K562 treated with DMSO at 1 percent for 48 hours (cell line): ENCODE data around the gene EREG. TPM values are rescaled to one million over a fixed set of nuclear protein-coding genes. Genes with fewer than 3 reads are reported as not detected.

Experiments
- total RNA-seq: library from RNA; unstranded; fragments of 300-600 nt; gene quantifications from 2 replicates; pipeline ENCODE4 v1.2.3, GENCODE V29; 2022; ENCODE audit warnings: low replicate concordance; ENCODE audit errors: extremely low read depth

EREG gene, protein sequence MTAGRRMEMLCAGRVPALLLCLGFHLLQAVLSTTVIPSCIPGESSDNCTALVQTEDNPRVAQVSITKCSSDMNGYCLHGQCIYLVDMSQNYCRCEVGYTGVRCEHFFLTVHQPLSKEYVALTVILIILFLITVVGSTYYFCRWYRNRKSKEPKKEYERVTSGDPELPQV
- total RNA-seq: not detected in 2 replicates

DNA sequence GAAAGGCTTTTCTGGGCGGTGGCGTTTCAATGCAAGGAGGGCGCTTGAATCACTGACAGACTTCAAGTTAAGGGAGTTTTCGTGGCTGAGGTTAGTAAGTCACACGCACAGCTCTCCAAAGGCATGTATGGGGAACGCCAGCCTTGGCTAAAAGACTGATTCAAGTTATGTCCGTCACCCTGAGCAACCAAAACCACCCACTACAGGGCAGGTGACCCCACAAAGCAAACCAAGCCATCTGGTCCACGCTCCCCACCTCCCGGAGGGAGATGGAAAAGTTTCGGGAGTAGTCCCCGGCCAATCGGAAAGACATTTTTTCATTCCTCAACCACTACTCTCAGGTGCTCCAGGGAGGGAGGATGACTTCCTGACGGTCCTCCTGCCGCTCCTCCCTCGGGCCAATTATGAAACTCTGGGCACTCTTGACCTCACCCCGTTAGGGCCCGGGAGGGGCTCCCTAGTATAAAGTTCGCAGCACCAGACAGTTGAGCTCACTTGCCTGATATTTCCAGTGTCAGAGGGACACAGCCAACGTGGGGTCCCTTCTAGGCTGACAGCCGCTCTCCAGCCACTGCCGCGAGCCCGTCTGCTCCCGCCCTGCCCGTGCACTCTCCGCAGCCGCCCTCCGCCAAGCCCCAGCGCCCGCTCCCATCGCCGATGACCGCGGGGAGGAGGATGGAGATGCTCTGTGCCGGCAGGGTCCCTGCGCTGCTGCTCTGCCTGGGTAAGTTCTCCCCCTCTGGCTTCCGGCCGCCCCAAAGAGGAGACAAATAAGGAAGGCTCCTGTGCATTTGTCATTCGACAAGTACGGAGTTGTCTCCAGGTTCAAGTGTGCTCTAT is at the start of gene EREG:
TSS of gene EREG (plus strand) at position 494 of the 840 bp plus-strand sequence. CDS start at position 658, 164 bp downstream.

Other genes starting within 250 kb of the EREG start
- not detected in 2 replicates for gene MTHFD2L, start 207.0 kb upstream of the EREG start, total RNA-seq
- gene EPGN, start 56.7 kb upstream of the EREG start, total RNA-seq: not detected in 2 replicates
- not detected in 2 replicates for gene AREG, start 80.0 kb downstream of the EREG start, total RNA-seq